ENCODE results near the gene SLC25A3. TPM values are rescaled to one million over a fixed set of nuclear protein-coding genes. Genes with fewer than 3 reads are reported as not detected.

The SLC25A3 gene
- total RNA-seq, 1 donor from 2014 or later = 671 TPM

DNA sequence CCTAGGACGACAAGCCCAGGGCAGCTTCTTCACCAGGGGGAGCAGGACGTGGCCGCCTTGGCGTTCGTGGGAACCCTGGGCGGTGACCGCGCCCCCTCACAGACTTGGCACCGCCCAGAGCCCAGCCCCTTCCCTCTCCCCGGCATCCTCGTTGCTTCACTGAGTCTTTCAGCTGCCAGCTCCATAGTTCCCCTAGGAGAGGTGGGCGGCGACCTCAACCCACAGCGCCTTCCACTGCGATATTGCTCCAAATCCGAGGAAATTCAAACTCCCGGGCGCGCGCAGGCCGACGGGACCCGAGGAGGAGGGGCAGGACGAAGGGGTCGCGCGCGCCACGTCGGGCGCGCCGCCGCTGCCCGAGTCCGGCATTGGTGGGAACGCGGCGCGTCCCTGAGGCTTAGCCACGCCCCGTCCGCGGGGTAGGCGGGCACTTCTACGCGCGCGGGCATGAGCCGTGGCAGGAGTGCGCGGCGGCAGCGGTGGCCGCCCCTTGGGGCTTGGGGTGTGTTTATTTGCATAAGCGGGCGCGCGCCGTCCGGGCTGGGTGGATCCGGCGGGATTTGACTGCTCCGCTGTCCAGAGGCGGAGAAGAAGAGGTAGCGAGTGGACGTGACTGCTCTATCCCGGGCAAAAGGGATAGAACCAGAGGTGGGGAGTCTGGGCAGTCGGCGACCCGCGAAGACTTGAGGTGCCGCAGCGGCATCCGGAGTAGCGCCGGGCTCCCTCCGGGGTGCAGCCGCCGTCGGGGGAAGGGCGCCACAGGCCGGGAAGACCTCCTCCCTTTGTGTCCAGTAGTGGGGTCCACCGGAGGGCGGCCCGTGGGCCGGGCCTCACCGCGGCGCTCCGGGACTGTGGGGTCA is 51.5 kb downstream of the SLC25A3 start, which contains the start of the genes APAF1 and IKBIP:
Gene APAF1 (plus strand): TSS at position 579 of the 860 bp plus-strand sequence. CDS start 3,070 bp downstream, outside the sequence.
Gene IKBIP (minus strand): TSS at position 77 of the 860 bp plus-strand sequence. CDS start 87 bp downstream, outside the sequence.
- DNase-seq (ENCODE audit: low read depth) = no peak
- TF ChIP-seq, protein P1, sequence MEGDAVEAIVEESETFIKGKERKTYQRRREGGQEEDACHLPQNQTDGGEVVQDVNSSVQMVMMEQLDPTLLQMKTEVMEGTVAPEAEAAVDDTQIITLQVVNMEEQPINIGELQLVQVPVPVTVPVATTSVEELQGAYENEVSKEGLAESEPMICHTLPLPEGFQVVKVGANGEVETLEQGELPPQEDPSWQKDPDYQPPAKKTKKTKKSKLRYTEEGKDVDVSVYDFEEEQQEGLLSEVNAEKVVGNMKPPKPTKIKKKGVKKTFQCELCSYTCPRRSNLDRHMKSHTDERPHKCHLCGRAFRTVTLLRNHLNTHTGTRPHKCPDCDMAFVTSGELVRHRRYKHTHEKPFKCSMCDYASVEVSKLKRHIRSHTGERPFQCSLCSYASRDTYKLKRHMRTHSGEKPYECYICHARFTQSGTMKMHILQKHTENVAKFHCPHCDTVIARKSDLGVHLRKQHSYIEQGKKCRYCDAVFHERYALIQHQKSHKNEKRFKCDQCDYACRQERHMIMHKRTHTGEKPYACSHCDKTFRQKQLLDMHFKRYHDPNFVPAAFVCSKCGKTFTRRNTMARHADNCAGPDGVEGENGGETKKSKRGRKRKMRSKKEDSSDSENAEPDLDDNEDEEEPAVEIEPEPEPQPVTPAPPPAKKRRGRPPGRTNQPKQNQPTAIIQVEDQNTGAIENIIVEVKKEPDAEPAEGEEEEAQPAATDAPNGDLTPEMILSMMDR (conservative IDR thresholded peaks at IDR 0.05; ENCODE audit: low read depth, low read length) = no peak
- peak within 1 kb of the TSS; percentile 89 for H3K4me3 ChIP-seq (ENCODE audit: low read depth, low read length)

DNA sequence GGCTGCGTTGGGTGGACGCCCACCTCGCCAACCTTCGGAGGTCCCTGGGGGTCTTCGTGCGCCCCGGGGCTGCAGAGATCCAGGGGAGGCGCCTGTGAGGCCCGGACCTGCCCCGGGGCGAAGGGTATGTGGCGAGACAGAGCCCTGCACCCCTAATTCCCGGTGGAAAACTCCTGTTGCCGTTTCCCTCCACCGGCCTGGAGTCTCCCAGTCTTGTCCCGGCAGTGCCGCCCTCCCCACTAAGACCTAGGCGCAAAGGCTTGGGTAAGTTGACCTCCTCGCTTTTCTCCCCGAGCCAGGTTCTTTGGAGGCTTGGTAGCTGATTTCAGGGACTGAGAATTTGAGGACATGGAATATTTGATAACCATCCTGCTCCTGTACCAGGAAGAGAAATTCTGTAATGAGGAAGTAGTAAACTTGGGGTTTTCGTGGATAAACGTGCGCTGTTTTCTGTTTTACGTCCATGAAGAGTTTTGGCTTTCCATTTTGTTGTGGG is 52.1 kb downstream of the SLC25A3 start:
- peak overlapping the region; percentile 89 for H3K4me3 ChIP-seq (ENCODE audit: low read depth, low read length)
- TF ChIP-seq, protein P1 (conservative IDR thresholded peaks at IDR 0.05; ENCODE audit: low read depth, low read length) = no peak
- no peak for DNase-seq (ENCODE audit: low read depth)

DNA sequence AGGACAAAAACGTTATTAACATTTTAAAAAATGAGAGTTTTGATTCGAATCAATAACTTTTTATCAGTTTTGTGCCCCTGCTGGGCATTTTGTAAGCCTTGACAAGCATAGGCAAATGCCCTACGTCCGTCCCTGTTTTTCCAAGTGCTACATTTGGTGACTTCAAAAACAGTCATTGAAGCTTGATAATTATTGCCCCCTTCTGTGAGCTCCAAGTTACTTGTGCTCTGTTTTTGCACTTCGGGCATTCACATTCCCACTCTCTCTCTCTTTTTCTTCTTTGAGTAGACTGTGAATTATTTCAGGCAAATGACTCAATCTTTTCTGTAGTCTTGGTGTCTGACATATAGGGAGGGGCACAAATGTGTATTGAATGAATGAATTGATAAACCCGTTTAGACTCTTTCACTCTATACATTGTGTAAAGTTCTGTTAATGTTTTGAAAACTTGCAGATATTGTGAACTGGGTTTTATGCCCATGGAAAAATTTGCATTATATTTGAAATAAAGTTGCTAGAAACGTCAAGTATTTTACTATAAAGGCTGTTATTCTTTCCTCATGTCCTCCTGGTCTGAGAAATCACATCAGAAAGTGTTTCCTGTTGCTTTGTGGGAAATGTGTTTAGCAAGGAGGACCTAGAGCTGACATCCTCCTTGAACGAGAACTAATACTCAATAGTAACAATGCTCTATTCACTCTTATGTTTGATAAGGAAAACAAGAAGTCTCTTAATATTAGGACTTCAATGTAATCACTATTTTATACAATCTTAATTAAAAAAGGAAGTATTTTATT is 53.0 kb downstream of the SLC25A3 start:
- TF ChIP-seq, protein P1 (conservative IDR thresholded peaks at IDR 0.05; ENCODE audit: low read depth, low read length) = peak; percentile 28
- no peak for DNase-seq (ENCODE audit: low read depth)
- peak overlapping the region; percentile 89 for H3K4me3 ChIP-seq (ENCODE audit: low read depth, low read length)

DNA sequence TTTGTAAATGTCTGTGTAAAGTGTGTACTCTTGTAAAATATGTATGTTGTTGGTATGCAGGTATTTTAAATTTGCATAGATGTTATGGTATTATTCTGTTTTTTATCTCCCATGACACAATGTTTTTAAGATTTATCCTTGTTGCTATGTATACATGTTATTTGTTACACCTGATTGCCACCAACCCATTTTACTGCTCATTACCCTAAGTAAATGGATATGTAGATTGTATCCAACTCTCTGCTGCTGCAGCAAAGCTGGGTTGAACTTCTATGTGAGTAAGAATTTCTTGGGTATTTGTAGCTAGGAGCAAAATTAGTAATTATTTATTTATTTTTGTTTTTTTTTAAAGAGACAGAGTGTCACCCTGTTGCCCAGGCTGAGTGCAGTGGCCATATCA is 57.8 kb downstream of the SLC25A3 start:
- H3K4me3 ChIP-seq (ENCODE audit: low read depth, low read length) = no peak overlapping the region
- TF ChIP-seq, protein P1 (conservative IDR thresholded peaks at IDR 0.05; ENCODE audit: low read depth, low read length) = no peak
- no peak for DNase-seq (ENCODE audit: low read depth)

DNA sequence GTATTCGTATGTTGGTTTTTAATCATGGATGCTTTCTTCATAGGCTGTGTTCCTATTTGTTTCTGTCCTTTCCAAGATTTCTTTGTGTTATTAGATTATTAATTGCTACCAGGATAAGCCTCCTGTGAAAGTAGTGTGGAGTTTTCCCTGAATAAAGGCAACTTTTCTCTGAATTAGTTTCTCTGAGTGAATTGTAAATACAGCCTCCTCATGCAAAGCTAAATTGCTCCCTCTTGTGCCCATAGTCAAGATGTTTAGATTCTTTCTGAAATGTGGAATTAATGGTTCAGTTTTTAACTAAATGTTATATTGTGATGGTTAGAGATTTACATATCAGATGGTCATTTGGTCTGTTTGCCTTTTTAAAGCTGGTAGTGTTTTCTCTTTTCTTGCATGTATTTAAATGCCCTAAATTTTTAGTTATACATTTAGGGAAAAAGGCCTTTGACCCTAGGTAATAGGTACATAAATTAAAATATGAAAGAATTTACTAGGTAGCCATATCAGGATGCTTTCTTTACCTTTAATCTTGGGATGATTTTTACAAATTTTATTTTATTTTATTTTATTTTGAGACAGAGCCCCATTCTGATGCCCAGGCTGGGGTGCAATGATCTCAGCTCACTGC is 60.5 kb downstream of the SLC25A3 start:
- TF ChIP-seq, protein P1 (conservative IDR thresholded peaks at IDR 0.05; ENCODE audit: low read depth, low read length) = peak; percentile 73
- H3K4me3 ChIP-seq (ENCODE audit: low read depth, low read length) = no peak overlapping the region
- no peak for DNase-seq (ENCODE audit: low read depth)

Other genes starting within 250 kb of the SLC25A3 start
- gene TMPO, start 78.1 kb upstream of the SLC25A3 start, total RNA-seq = 171 and 232 TPM in 2 replicates
- gene IKBIP, start 51.1 kb downstream of the SLC25A3 start, total RNA-seq = 48.3 and 48.7 TPM in 2 replicates
- 13.9 and 16.6 TPM in 2 replicates for gene APAF1, start 51.6 kb downstream of the SLC25A3 start, total RNA-seq